Sigmoid colon (tissue), 4 donors: ENCODE measurements around the gene PSD.

Experiments used
- POLR2A ChIP-seq, 2 donors: fragments of 450-650 bp; IDR thresholded peaks; one replicate each; pipeline ENCODE4 v1.6.1; 2016; ENCODE audit warnings: antibody characterized with exemption in 2 of 2, mild to moderate bottlenecking in 2 of 2, moderate library complexity in 2 of 2
- POLR2AphosphoS5 ChIP-seq, 4 donors: sonication (generic); formaldehyde crosslinking; IDR thresholded peaks; one replicate each; pipeline ENCODE4 v1.6.1; 2017; ENCODE audit warnings: antibody characterized with exemption in 4 of 4
- TF ChIP-seq, protein P1 (sequence below), 4 experiments: fragments of 450-650 bp in 3 of 4; fragments of 200-600 bp in 1 of 4; IDR thresholded peaks; one replicate each; pipeline ENCODE4 v1.5.1; 2016 to 2019; ENCODE audit warnings: antibody characterized with exemption in 4 of 4, mild to moderate bottlenecking in 3 of 4, moderate library complexity in 2 of 4

DNA sequence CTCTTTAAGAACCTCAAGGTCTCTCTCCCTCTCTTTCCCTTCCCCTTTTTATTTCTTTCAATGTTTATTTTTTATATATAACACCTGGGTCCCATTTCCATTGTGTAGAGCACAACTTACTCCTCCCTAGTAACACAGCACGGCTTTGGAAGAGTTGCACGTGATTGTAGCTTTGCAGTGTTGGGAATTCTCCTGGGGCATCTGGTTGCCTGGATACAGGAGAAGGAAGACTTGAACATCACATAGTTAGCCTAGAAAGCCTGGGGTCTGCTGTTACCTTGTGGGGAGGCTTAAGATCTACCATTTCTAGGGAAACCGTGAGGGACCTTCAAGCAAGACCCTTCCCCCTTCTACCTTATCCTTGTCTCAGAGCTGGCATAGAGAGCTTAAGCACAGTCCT is 64.1 kb downstream of the PSD start:
- TF ChIP-seq POLR2AphosphoS5 (IDR thresholded peaks at IDR 0.05) (no peak), POLR2A (IDR thresholded peaks at IDR 0.05) (no peak)
- TF ChIP-seq, protein P1, sequence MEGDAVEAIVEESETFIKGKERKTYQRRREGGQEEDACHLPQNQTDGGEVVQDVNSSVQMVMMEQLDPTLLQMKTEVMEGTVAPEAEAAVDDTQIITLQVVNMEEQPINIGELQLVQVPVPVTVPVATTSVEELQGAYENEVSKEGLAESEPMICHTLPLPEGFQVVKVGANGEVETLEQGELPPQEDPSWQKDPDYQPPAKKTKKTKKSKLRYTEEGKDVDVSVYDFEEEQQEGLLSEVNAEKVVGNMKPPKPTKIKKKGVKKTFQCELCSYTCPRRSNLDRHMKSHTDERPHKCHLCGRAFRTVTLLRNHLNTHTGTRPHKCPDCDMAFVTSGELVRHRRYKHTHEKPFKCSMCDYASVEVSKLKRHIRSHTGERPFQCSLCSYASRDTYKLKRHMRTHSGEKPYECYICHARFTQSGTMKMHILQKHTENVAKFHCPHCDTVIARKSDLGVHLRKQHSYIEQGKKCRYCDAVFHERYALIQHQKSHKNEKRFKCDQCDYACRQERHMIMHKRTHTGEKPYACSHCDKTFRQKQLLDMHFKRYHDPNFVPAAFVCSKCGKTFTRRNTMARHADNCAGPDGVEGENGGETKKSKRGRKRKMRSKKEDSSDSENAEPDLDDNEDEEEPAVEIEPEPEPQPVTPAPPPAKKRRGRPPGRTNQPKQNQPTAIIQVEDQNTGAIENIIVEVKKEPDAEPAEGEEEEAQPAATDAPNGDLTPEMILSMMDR (IDR thresholded peaks at IDR 0.05): no peak
